Brain pericyte (primary cell): ENCODE data around the gene SEPTIN8.

Experiments used
- DNase-seq: peaks from one replicate; pipeline ENCODE4 v3.0.0-alpha.2; 2012; ENCODE audit warnings: low read depth, low spot score

Gene SEPTIN8

GRCh38 chr5:132750471-132751230 lies 26.4 kb downstream of the SEPTIN8 start:
- no peak for DNase-seq

GRCh38 chr5:132749506-132749905 lies 27.5 kb downstream of the SEPTIN8 start:
- DNase-seq, result no peak

- DNase-seq, result no peak
Measured at GRCh38 chr5:132748522-132749000, 28.5 kb downstream of the SEPTIN8 start.

- DNase-seq, result no peak
Measured at GRCh38 chr5:132747616-132748440, 29.2 kb downstream of the SEPTIN8 start.

- DNase-seq, result no peak
Measured at GRCh38 chr5:132746954-132747615, 30.0 kb downstream of the SEPTIN8 start, which contains the start of gene CCNI2. CCNI2 (plus strand) TSS chr5:132747426; CDS start chr5:132747496, 70 bp downstream.

- no peak for DNase-seq
Measured at GRCh38 chr5:132746592-132746953, 30.5 kb downstream of the SEPTIN8 start.

- DNase-seq, result no peak
Measured at GRCh38 chr5:132744659-132745058, 32.4 kb downstream of the SEPTIN8 start.

GRCh38 chr5:132742626-132743025 lies 34.4 kb downstream of the SEPTIN8 start:
- no peak for DNase-seq

- no peak for DNase-seq
Measured at GRCh38 chr5:132742158-132742557, 34.9 kb downstream of the SEPTIN8 start.

- no peak for DNase-seq
Measured at GRCh38 chr5:132739232-132739631, 37.8 kb downstream of the SEPTIN8 start.

- no peak for DNase-seq
Measured at GRCh38 chr5:132737982-132738681, 38.9 kb downstream of the SEPTIN8 start.

GRCh38 chr5:132736853-132737833 lies 39.9 kb downstream of the SEPTIN8 start, which contains the start of gene KIF3A:
KIF3A (minus strand) TSS chr5:132737546; CDS start chr5:132737419, 127 bp downstream.
- DNase-seq, result peak; percentile 76

GRCh38 chr5:132734687-132735086 lies 42.4 kb downstream of the SEPTIN8 start:
- DNase-seq, result no peak

- DNase-seq, result no peak
Measured at GRCh38 chr5:132733499-132734148, 43.4 kb downstream of the SEPTIN8 start.

GRCh38 chr5:132729896-132730295 lies 47.1 kb downstream of the SEPTIN8 start:
- no peak for DNase-seq

- no peak for DNase-seq
Measured at GRCh38 chr5:132725745-132726144, 51.3 kb downstream of the SEPTIN8 start.

GRCh38 chr5:132718544-132719312 lies 58.3 kb downstream of the SEPTIN8 start:
- DNase-seq, result no peak

GRCh38 chr5:132714456-132715307 lies 62.4 kb downstream of the SEPTIN8 start:
- no peak for DNase-seq
